ENCODE measurements around the gene RNF166.

The RNF166 gene

GRCh38 chr16:88706965-88707826 lies 988 bp upstream of the RNF166 start:
- DNase-seq (ENCODE audit: low read depth in 2 of 2) = no peak

DNA sequence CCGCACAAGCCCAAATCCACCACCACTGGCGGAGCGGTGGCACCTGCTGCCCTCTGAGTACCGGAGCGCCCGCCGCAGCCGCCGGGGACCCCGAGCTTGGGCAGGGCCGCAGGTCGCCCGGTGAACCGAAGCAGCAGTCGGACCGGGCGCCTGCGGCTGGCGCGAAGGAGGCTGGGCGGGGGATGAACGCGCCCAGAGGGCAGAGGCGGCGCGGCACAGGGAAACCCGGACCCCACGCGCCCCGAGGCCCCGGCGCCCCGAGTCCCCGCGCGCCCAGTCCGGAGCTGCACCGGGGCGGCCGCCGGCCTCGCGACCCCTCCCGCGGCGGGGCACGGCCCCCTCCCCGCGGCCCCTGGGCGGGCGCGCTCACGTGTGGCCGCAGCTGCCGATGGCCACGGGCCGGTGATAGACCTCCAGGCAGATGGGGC lies 393 bp downstream of the RNF166 start:
- DNase-seq (ENCODE audit: low read depth in 2 of 2) = no peak

DNA sequence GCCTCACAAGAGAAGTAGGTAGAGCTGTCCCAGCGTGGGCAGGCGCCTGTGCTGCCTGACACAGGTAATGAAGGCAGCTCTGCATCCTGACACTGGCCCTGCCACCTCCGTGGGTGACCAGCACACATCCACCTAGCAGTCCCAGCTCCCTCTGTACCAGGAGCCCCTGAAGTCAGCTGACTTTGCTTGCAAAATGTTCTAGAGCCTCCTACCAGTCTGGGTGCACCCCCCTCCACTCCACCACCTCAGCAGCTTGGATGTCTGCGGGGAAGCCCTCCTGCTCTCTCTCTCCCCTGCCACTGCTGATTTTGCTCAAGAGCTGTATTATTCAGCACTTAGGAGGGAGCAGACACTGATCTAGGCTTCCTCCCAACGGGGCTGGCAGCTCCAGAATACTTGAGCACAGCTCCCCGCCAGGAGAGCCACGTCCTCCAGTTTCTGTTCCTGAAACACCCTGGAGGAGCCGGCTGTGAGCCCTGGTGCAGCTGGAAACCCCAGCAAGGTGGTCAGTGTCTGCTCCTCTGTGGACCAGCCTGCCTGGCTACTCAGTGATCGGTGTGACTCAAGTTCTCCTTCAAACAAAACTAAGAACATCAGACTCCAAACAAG lies 1.0 kb downstream of the RNF166 start:
- DNase-seq (ENCODE audit: low read depth in 2 of 2) = no peak

GRCh38 chr16:88703486-88704309 lies 2.5 kb downstream of the RNF166 start:
- DNase-seq (ENCODE audit: low read depth in 2 of 2) = peak; percentile 76 to 79

DNA sequence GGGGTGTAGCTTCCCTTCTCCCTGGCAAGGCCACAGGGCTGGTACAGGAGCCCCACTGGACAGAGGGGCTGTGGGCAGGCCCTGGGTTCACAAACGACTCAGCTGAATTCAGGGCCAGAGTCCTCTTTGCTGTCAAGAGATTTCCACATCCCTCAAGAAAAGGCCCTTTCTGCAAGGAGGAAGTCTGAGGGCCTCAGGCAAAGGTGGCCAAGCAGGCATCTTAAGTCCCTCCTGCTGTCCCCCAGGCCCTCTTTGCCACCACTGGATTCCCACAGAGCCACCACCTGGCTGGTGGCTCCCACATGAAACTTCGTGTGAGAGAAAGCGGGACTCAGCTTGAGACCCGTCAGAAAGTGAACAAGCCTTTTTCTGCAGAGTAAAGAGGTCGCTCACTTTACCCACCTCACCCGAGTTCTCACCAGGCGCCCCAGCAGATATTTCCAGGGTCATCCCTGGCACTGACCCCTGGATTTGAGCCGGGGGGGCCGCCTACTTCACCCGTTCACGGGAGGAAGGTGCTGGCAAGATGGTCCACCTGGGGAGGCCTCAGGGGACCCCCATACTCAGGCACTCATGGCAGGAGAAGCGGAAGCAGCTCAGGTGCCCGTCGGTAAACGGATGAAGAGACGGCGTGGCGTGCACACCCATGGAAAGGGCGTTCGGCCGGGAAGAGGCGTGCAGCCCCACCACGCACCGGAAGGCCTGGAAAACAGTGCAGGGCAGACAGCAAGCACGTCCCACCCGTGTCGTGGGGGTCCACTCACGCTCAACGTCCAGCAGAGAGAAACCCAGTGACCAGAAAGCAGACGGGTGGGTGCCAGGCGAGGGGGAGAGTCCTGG lies 3.6 kb downstream of the RNF166 start:
- DNase-seq (ENCODE audit: low read depth in 2 of 2) = no peak

- DNase-seq (ENCODE audit: low read depth in 2 of 2) = no peak
These were observed 4.4 kb downstream of the RNF166 start for GRCh38 chr16:88701581-88702370.

GRCh38 chr16:88700636-88701482 lies 5.3 kb downstream of the RNF166 start:
- DNase-seq (ENCODE audit: low read depth in 2 of 2) = peak; percentile 93 to 96

DNA sequence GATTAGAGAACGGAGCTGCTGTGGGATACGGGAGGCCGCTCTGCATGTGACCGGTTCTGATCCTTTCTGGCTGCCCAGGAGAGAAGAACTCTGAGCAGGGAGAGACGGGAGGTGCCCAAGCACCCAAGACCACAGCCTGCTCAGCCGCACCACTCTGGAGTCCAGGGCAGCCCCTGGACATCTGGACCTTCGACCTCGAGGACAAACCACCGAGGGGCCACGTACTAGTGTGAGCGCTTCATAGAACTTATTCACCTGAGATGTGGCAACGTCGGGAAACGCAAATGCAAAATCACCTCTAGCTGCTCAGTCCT lies 5.9 kb downstream of the RNF166 start:
- no peak for DNase-seq (ENCODE audit: low read depth in 2 of 2)

GRCh38 chr16:88699180-88699579 lies 7.0 kb downstream of the RNF166 start:
- DNase-seq (ENCODE audit: low read depth in 2 of 2) = no peak

DNA sequence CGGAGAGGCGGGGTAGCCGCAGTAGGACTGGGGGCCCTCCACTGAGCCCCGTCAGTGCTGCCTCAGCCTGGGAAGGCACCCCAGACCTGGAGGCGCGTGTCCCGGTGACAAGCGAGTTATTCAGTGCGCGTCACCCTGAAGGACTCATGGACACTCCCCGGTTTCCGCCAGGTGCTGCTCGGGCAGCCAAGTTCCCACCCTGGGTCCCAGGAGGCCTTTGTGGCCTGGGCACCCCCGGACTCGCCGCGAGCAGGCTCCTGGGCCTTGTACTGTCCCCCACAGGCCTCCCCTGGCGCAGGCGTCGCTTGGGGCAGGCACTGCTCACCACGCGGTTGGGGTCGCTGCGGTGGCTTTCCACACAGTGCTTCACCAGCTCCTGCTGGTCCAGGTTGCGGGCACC lies 7.6 kb downstream of the RNF166 start:
- no peak for DNase-seq (ENCODE audit: low read depth in 2 of 2)

- no peak for DNase-seq (ENCODE audit: low read depth in 2 of 2)
These were observed 8.2 kb downstream of the RNF166 start for GRCh38 chr16:88697831-88698615.

- DNase-seq (ENCODE audit: low read depth in 2 of 2) = no peak
These were observed 8.9 kb downstream of the RNF166 start for GRCh38 chr16:88697116-88697830.

DNA sequence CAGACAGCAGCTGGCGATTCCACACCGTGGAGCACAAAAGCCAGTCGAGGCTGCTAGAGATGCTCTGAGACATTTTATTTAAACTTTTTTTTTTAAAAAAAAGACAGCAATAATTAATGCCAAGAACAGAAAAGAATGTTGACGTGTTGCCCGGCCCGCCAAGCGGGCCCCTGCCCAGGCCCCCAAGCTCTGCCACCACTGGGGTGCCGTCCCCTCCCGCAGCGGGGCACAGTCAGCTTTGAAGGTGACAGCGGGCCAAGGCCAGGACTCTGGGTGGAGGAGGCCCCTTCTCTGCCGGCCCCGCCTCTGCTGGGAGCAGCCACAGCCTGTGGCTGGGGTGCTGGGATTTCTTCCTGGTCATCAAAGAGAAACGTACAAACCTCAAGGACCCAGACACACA lies 9.8 kb downstream of the RNF166 start:
- no peak for DNase-seq (ENCODE audit: low read depth in 2 of 2)

DNA sequence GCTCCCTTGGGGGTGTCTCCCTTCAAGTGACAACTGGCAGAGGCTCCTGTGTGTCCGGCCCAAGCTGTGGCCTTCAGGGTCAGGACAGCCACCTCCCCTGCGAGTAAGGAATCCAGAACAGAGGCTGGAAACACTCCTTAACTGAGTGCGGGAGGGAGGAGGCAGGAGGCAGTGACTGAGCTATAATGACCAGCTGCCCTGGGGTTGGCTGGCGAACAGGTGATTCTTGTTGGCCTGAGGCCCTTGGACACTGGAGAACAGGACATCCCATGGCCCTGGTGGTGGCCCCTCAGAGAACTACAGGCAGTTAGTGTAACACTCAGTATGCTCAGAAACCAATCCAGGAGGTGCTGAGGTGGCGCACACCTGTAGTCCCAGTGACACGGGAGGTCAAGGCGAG lies 10.5 kb downstream of the RNF166 start:
- DNase-seq (ENCODE audit: low read depth in 2 of 2) = no peak

GRCh38 chr16:88695218-88695617 lies 11.0 kb downstream of the RNF166 start:
- DNase-seq (ENCODE audit: low read depth in 2 of 2) = no peak

- DNase-seq (ENCODE audit: low read depth in 2 of 2) = no peak
These were observed 11.8 kb downstream of the RNF166 start for GRCh38 chr16:88694221-88695087.

- no peak for DNase-seq (ENCODE audit: low read depth in 2 of 2)
These were observed 12.6 kb downstream of the RNF166 start for GRCh38 chr16:88693420-88694177.

All from stimulated activated CD8-positive, alpha-beta memory T cell treated with anti-CD3 and anti-CD28 coated beads, Interleukin-15, amount 100 ng/mL, for 48 hours (primary cell).